ENCODE results near the gene CD209. TPM values are rescaled to one million over a fixed set of nuclear protein-coding genes. Genes with fewer than 3 reads are reported as not detected.

Gene CD209
- total RNA-seq, 1 experiment from 2014 or later, result not detected

DNA sequence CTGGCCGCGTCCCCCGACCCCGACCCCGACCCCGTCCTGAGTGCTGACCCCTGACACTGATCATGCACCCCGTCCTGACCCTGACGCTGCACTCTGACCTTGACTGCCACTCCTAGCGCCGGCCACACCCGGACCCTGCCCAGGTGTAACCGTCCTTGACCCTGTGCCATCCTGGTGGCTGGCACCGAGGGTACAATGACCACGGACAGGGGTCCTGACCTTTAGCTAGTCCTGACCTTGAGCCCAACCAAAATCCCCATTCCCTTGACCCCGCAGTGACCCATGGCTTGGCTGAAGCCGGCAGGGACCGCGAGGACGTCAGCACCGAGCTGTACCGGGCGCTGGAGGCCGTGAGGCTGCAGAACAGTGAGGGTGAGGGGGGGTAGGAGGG is 41.6 kb upstream of the CD209 start:
- no TSS peak for BruUV-seq (replicated peaks)
- TF ChIP-seq, protein P1, sequence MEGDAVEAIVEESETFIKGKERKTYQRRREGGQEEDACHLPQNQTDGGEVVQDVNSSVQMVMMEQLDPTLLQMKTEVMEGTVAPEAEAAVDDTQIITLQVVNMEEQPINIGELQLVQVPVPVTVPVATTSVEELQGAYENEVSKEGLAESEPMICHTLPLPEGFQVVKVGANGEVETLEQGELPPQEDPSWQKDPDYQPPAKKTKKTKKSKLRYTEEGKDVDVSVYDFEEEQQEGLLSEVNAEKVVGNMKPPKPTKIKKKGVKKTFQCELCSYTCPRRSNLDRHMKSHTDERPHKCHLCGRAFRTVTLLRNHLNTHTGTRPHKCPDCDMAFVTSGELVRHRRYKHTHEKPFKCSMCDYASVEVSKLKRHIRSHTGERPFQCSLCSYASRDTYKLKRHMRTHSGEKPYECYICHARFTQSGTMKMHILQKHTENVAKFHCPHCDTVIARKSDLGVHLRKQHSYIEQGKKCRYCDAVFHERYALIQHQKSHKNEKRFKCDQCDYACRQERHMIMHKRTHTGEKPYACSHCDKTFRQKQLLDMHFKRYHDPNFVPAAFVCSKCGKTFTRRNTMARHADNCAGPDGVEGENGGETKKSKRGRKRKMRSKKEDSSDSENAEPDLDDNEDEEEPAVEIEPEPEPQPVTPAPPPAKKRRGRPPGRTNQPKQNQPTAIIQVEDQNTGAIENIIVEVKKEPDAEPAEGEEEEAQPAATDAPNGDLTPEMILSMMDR (IDR thresholded peaks at IDR 0.05; ENCODE audit: insufficient read depth in 1 of 2, low read depth in 1 of 2, low read length in 1 of 2, severe bottlenecking in 1 of 2, unreplicated experiment in 1 of 2), result no peak
- no peaks in the 10 kb centered on the region for H3K36me3 ChIP-seq (ENCODE audit: control insufficient read depth, insufficient read depth, low read length)
- Mint-ChIP-seq H3K27me3 (ENCODE audit: insufficient read depth, unreplicated experiment) (no peaks in the 10 kb centered on the region), H3K4me1 (ENCODE audit: low read depth, unreplicated experiment) (peaks cover 30% of the 10 kb centered on the region), H3K9me3 (ENCODE audit: unreplicated experiment) (no peaks in the 10 kb centered on the region), H3K4me3 (ENCODE audit: unreplicated experiment) (no peak overlapping the region), H3K27ac (ENCODE audit: unreplicated experiment) (no peak overlapping the region), H3K36me3 (ENCODE audit: insufficient read depth, unreplicated experiment) (peaks cover 11% of the 10 kb centered on the region)
- peaks cover 24% of the 10 kb centered on the region for H3K4me1 ChIP-seq
- intact Hi-C loops (cut with micrococcal nuclease; ENCODE audit: unreplicated experiment), result no loop called here
- POLR2A ChIA-PET, result no interaction called here
- H3K9me3 ChIP-seq, result peaks cover 6% of the 10 kb centered on the region; the same call in 1 of the 2 replicates
- CTCF ChIA-PET, result no interaction called here
- H3K4me3 ChIP-seq (ENCODE audit: low read depth, low read length), result no peak overlapping the region
- no peaks in the 10 kb centered on the region for H3K27me3 ChIP-seq (replicated peaks; ENCODE audit: control insufficient read depth, insufficient read depth, low read length)
- no peak for DNase-seq

DNA sequence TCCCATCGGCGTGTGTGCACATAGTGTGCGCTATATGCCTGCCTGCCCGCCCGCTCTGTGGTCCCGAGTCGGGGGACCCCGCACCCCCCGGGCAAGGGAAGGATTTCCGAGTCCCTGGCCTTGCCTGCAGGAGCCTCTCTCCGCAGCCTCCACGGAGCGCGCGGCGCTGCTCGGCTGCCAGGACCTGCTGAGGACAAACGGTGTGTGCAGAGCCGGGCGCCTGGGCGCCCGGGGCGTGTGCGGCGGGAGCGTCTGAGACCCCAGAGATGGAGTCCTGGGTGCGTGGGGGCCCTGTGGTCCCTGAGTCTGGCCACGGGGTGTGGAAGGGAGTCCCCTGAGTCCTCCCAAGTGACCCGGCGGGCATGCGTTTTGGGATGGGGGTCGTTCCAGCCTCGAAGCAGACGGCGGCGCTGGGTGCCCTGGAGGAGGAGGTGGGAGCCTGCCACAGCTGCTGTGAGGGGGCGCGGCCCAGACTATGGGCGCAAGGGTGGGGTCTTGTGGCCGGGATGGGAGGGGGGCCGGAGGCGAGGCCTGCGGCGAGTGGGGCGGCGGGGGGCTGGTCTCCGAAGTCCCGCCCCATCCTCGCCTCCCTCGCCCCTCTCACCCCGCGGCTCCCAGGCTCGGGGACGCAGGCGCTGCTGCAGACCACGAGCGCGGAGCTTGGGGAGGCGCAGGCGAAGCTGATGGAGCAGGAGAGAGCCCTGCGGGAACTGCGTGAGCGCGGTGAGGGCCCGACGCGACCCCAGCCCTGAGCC is 41.0 kb upstream of the CD209 start:
- BruUV-seq (replicated peaks), result no TSS peak
- H3K27ac Mint-ChIP-seq (ENCODE audit: unreplicated experiment), result no peak overlapping the region
- no peaks in the 10 kb centered on the region for H3K27me3 Mint-ChIP-seq (ENCODE audit: insufficient read depth, unreplicated experiment)
- Histone ChIP-seq H3K27me3 (replicated peaks; ENCODE audit: control insufficient read depth, insufficient read depth, low read length) (no peaks in the 10 kb centered on the region), H3K9me3 (0 out of 2 replicates have a peak, but pooled peaks cover under 1% of the 10 kb centered on the region), H3K4me1 (peaks cover 29% of the 10 kb centered on the region), H3K36me3 (ENCODE audit: control insufficient read depth, insufficient read depth, low read length) (no peaks in the 10 kb centered on the region), H3K4me3 (ENCODE audit: low read depth, low read length) (no peak overlapping the region)
- no peak for DNase-seq
- H3K36me3 Mint-ChIP-seq (ENCODE audit: insufficient read depth, unreplicated experiment), result peaks cover 11% of the 10 kb centered on the region
- ChIA-PET POLR2A (no interaction called here), CTCF (no interaction called here)
- TF ChIP-seq, protein P1 (IDR thresholded peaks at IDR 0.05; ENCODE audit: insufficient read depth in 1 of 2, low read depth in 1 of 2, low read length in 1 of 2, severe bottlenecking in 1 of 2, unreplicated experiment in 1 of 2), result no peak
- intact Hi-C loops (cut with micrococcal nuclease; ENCODE audit: unreplicated experiment), result no loop called here
- H3K9me3 Mint-ChIP-seq (ENCODE audit: unreplicated experiment), result no peaks in the 10 kb centered on the region
- H3K4me1 Mint-ChIP-seq (ENCODE audit: low read depth, unreplicated experiment), result peaks cover 35% of the 10 kb centered on the region
- H3K4me3 Mint-ChIP-seq (ENCODE audit: unreplicated experiment), result no peak overlapping the region

DNA sequence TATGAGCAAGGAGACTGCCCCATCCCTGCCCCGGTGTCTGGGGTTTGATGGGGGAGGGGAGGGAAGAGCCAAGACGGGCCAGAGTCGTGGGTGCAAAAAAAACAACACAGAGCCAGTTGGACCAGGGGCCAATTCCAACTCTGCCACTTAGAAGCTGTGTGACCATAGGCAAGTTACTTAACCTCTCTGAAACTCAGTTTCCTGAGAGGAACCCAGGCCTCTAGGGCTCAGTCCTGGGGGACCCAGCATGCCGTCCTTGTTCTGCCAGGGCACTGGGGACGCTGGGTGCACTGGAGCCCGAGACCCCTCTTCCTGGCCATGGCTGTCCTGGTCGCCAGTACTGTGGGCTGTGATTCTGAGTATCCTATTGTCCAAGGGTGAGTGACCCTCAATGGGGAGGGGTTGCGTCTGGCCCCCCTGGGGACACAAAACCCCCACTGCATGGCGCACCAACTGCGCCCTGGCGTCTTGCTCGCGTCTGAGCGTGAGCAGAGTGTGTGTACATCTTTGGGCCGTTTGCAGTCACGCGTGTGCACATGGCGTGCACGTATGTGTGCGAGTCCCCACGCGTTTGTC is 40.4 kb upstream of the CD209 start:
- no peaks in the 10 kb centered on the region for H3K27me3 Mint-ChIP-seq (ENCODE audit: insufficient read depth, unreplicated experiment)
- no peaks in the 10 kb centered on the region for H3K9me3 Mint-ChIP-seq (ENCODE audit: unreplicated experiment)
- ChIA-PET POLR2A (no interaction called here), CTCF (no interaction called here)
- H3K9me3 ChIP-seq, result no peaks in the 10 kb centered on the region
- peaks cover 11% of the 10 kb centered on the region for H3K36me3 Mint-ChIP-seq (ENCODE audit: insufficient read depth, unreplicated experiment)
- TF ChIP-seq, protein P1 (IDR thresholded peaks at IDR 0.05; ENCODE audit: insufficient read depth in 1 of 2, low read depth in 1 of 2, low read length in 1 of 2, severe bottlenecking in 1 of 2, unreplicated experiment in 1 of 2), result no peak
- no peaks in the 10 kb centered on the region for H3K27me3 ChIP-seq (replicated peaks; ENCODE audit: control insufficient read depth, insufficient read depth, low read length)
- no peaks in the 10 kb centered on the region for H3K36me3 ChIP-seq (ENCODE audit: control insufficient read depth, insufficient read depth, low read length)
- BruUV-seq (replicated peaks), result no TSS peak
- no peak overlapping the region for H3K4me3 Mint-ChIP-seq (ENCODE audit: unreplicated experiment)
- intact Hi-C loops (cut with micrococcal nuclease; ENCODE audit: unreplicated experiment), result no loop called here
- no peak for DNase-seq
- H3K4me1 ChIP-seq, result peaks cover 28% of the 10 kb centered on the region
- H3K4me3 ChIP-seq (ENCODE audit: low read depth, low read length), result no peak overlapping the region
- peaks cover 33% of the 10 kb centered on the region for H3K4me1 Mint-ChIP-seq (ENCODE audit: low read depth, unreplicated experiment)
- H3K27ac Mint-ChIP-seq (ENCODE audit: unreplicated experiment), result no peak overlapping the region
